ENCODE measurements around the gene MYO15B.

The MYO15B gene

GRCh38 chr17:75575728-75576127, 11.9 kb upstream of the MYO15B start:
- TF ChIP-seq GATA3 (IDR thresholded peaks at IDR 0.05; ENCODE audit: low read depth, low read length) (no peak), GATA2 (IDR thresholded peaks at IDR 0.05; ENCODE audit: low read depth, low read length) (no peak)

- TF ChIP-seq GATA2 (IDR thresholded peaks at IDR 0.05; ENCODE audit: low read depth, low read length) (no peak), GATA3 (IDR thresholded peaks at IDR 0.05; ENCODE audit: low read depth, low read length) (no peak)
Measured at GRCh38 chr17:75576661-75577060, 10.9 kb upstream of the MYO15B start.

GRCh38 chr17:75584849-75585175, 2.8 kb upstream of the MYO15B start:
- TF ChIP-seq GATA3 (IDR thresholded peaks at IDR 0.05; ENCODE audit: low read depth, low read length) (no peak), GATA2 (IDR thresholded peaks at IDR 0.05; ENCODE audit: low read depth, low read length) (no peak)

- TF ChIP-seq GATA2 (IDR thresholded peaks at IDR 0.05; ENCODE audit: low read depth, low read length) = no peak
- TF ChIP-seq GATA3 (IDR thresholded peaks at IDR 0.05; ENCODE audit: low read depth, low read length) = no peak
Measured at GRCh38 chr17:75588596-75589011, 1.0 kb downstream of the MYO15B start.

GRCh38 chr17:75589012-75589918, 1.7 kb downstream of the MYO15B start:
- TF ChIP-seq GATA2 (IDR thresholded peaks at IDR 0.05; ENCODE audit: low read depth, low read length) (no peak), GATA3 (IDR thresholded peaks at IDR 0.05; ENCODE audit: low read depth, low read length) (no peak)

GRCh38 chr17:75589919-75590303, 2.3 kb downstream of the MYO15B start:
- TF ChIP-seq GATA2 (IDR thresholded peaks at IDR 0.05; ENCODE audit: low read depth, low read length) (no peak), GATA3 (IDR thresholded peaks at IDR 0.05; ENCODE audit: low read depth, low read length) (no peak)

GRCh38 chr17:75590314-75590761, 2.7 kb downstream of the MYO15B start:
- TF ChIP-seq GATA3 (IDR thresholded peaks at IDR 0.05; ENCODE audit: low read depth, low read length) = no peak
- no peak for TF ChIP-seq GATA2 (IDR thresholded peaks at IDR 0.05; ENCODE audit: low read depth, low read length)

GRCh38 chr17:75590849-75591721, 3.5 kb downstream of the MYO15B start:
- TF ChIP-seq GATA3 (IDR thresholded peaks at IDR 0.05; ENCODE audit: low read depth, low read length) (no peak), GATA2 (IDR thresholded peaks at IDR 0.05; ENCODE audit: low read depth, low read length) (no peak)

GRCh38 chr17:75591722-75592302, 4.2 kb downstream of the MYO15B start:
- TF ChIP-seq GATA3 (IDR thresholded peaks at IDR 0.05; ENCODE audit: low read depth, low read length) (no peak), GATA2 (IDR thresholded peaks at IDR 0.05; ENCODE audit: low read depth, low read length) (no peak)

- TF ChIP-seq GATA2 (IDR thresholded peaks at IDR 0.05; ENCODE audit: low read depth, low read length) (no peak), GATA3 (IDR thresholded peaks at IDR 0.05; ENCODE audit: low read depth, low read length) (no peak)
Measured at GRCh38 chr17:75592348-75593020, 4.9 kb downstream of the MYO15B start.

GRCh38 chr17:75594499-75595283, 7.1 kb downstream of the MYO15B start:
- TF ChIP-seq GATA3 (IDR thresholded peaks at IDR 0.05; ENCODE audit: low read depth, low read length) = no peak
- TF ChIP-seq GATA2 (IDR thresholded peaks at IDR 0.05; ENCODE audit: low read depth, low read length) = no peak

- TF ChIP-seq GATA2 (IDR thresholded peaks at IDR 0.05; ENCODE audit: low read depth, low read length) = no peak
- no peak for TF ChIP-seq GATA3 (IDR thresholded peaks at IDR 0.05; ENCODE audit: low read depth, low read length)
Measured at GRCh38 chr17:75595284-75595919, 7.8 kb downstream of the MYO15B start.

Data from SH-SY5Y (cell line).